Measurements from ENCODE around the gene STAC.

STAC gene

GRCh38 chr3:36519682-36520081 lies 139.4 kb downstream of the STAC start:
- no peak for TF ChIP-seq ZFX (IDR thresholded peaks at IDR 0.05)
- TF ChIP-seq CTCF (conservative IDR thresholded peaks at IDR 0.05) = no peak
- no peak overlapping the region for H3K27ac ChIP-seq

GRCh38 chr3:36520241-36521006 lies 140.1 kb downstream of the STAC start:
- H3K27ac ChIP-seq = no peak overlapping the region
- TF ChIP-seq CTCF (conservative IDR thresholded peaks at IDR 0.05) = no peak

GRCh38 chr3:36521007-36521379 lies 140.7 kb downstream of the STAC start:
- TF ChIP-seq CTCF (conservative IDR thresholded peaks at IDR 0.05) = no peak
- no peak for TF ChIP-seq ZFX (IDR thresholded peaks at IDR 0.05)
- H3K27ac ChIP-seq = no peak overlapping the region

- TF ChIP-seq ZFX (IDR thresholded peaks at IDR 0.05) (no peak), CTCF (conservative IDR thresholded peaks at IDR 0.05) (no peak)
- H3K27ac ChIP-seq = no peak overlapping the region
Observed at GRCh38 chr3:36524560-36524959, 144.3 kb downstream of the STAC start.

- H3K27ac ChIP-seq = no peak overlapping the region
Observed at GRCh38 chr3:36525115-36525801, 145.0 kb downstream of the STAC start.

GRCh38 chr3:36538136-36538749 lies 157.9 kb downstream of the STAC start:
- TF ChIP-seq ZFX (IDR thresholded peaks at IDR 0.05) (no peak), CTCF (conservative IDR thresholded peaks at IDR 0.05) (no peak)
- no peak overlapping the region for H3K27ac ChIP-seq

More at GRCh38 chr3:36525115-36525801, 145.0 kb downstream of the STAC start:
- TF ChIP-seq ZFX (IDR thresholded peaks at IDR 0.05) (no peak), CTCF (conservative IDR thresholded peaks at IDR 0.05) (no peak)
